ENCODE results near the gene CABP7. TPM values are rescaled to one million over a fixed set of nuclear protein-coding genes. Genes with fewer than 3 reads are reported as not detected.

The CABP7 gene
- total and polyA plus RNA-seq, 3 donors from 2014 or later = 0.79 to 1.6 (median 1.6) TPM

DNA sequence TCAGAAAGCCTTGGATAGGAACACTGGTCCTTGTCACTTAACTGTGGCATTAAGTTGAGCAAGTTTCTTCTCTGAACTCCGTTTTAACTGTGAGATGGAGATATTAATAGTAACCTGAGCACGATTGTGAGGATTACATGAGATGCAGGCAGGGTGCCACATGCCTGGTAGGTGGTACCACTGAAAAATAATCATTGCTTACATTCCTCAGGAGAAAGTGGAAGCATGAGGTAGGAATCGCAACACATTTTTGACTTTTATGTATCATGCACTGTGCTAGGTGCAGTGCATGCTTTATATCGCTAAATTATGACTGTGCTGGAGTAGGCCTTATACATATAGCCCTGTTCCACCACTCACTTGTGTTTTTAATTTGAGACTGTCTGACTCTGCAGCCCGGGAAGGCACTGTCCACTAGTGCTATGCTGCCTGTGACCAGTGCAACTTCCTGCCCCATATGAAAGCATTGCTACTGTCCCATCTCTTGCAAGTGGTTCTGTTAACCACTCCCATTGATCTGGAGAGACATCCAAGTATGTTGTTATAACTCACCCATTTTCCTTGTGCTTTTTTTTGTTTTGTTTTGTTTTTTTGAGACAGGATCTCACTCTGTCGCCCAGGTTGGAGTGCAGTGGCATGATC is 48.4 kb downstream of the CABP7 start:
- peak overlapping the region in 1 of 2 donors; percentile 88 for H3K27ac ChIP-seq
- TF ChIP-seq POLR2A (IDR thresholded peaks at IDR 0.05) = no peak
- TF ChIP-seq, protein P1, sequence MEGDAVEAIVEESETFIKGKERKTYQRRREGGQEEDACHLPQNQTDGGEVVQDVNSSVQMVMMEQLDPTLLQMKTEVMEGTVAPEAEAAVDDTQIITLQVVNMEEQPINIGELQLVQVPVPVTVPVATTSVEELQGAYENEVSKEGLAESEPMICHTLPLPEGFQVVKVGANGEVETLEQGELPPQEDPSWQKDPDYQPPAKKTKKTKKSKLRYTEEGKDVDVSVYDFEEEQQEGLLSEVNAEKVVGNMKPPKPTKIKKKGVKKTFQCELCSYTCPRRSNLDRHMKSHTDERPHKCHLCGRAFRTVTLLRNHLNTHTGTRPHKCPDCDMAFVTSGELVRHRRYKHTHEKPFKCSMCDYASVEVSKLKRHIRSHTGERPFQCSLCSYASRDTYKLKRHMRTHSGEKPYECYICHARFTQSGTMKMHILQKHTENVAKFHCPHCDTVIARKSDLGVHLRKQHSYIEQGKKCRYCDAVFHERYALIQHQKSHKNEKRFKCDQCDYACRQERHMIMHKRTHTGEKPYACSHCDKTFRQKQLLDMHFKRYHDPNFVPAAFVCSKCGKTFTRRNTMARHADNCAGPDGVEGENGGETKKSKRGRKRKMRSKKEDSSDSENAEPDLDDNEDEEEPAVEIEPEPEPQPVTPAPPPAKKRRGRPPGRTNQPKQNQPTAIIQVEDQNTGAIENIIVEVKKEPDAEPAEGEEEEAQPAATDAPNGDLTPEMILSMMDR (IDR thresholded peaks at IDR 0.05) = no peak

GRCh38 chr22:29769723-29770321 is 50.0 kb downstream of the CABP7 start:
- intact Hi-C loops (cut with DNase I; ENCODE audit: low total_unique reads) = no loop called here
- 90 to 93% methylated on average over 2 of the region's 2 CpGs for WGBS, 2 donors
- TF ChIP-seq POLR2A (IDR thresholded peaks at IDR 0.05) = no peak
- TF ChIP-seq, protein P1 (IDR thresholded peaks at IDR 0.05) = no peak
- H3K27ac ChIP-seq = no peak overlapping the region
- peaks cover 17% of the 10 kb centered on the region for H3K4me1 ChIP-seq
- H3K27me3 ChIP-seq = no peaks in the 10 kb centered on the region
- no peak overlapping the region for H3K4me3 ChIP-seq
- no peaks in the 10 kb centered on the region for H3K36me3 ChIP-seq (ENCODE audit: low read depth, missing control alignments)
- H3K9me3 ChIP-seq = no peaks in the 10 kb centered on the region
- DNase-seq = no peak

More for the DNA sequence above, 48.4 kb downstream of the CABP7 start:
- Histone ChIP-seq H3K9me3 (no peaks in the 10 kb centered on the region), H3K4me3 (peak overlapping the region; percentile 89 to 91), H3K36me3 (ENCODE audit: low read depth, missing control alignments) (no peaks in the 10 kb centered on the region), H3K4me1 (peaks cover 17% of the 10 kb centered on the region), H3K27me3 (no peaks in the 10 kb centered on the region)
- WGBS, 2 donors = 32 to 40% methylated on average over 6 of the region's 6 CpGs
- no peak for DNase-seq
- intact Hi-C loops (cut with DNase I; ENCODE audit: low total_unique reads) = no loop called here

GRCh38 chr22:29772170-29772641 is 52.4 kb downstream of the CABP7 start:
- no peak for TF ChIP-seq POLR2A (IDR thresholded peaks at IDR 0.05)
- TF ChIP-seq, protein P1 (IDR thresholded peaks at IDR 0.05) = peak in 1 of 3 experiments; percentile 21
- DNase-seq = peak; percentile 68
- Histone ChIP-seq H3K9me3 (no peaks in the 10 kb centered on the region), H3K27ac (no peak overlapping the region), H3K36me3 (ENCODE audit: low read depth, missing control alignments) (no peaks in the 10 kb centered on the region), H3K4me1 (peaks cover 9% of the 10 kb centered on the region), H3K4me3 (no peak overlapping the region), H3K27me3 (no peaks in the 10 kb centered on the region)
- intact Hi-C loops (cut with DNase I; ENCODE audit: low total_unique reads) = no loop called here
- WGBS, 2 donors = 52 to 56% methylated on average over 5 of the region's 5 CpGs

GRCh38 chr22:29773233-29773632 is 53.4 kb downstream of the CABP7 start:
- no peak for DNase-seq
- WGBS, 2 donors = 81 to 85% methylated on average over 2 of the region's 2 CpGs
- Histone ChIP-seq H3K27ac (no peak overlapping the region), H3K27me3 (no peaks in the 10 kb centered on the region), H3K4me3 (no peak overlapping the region), H3K4me1 (peaks cover 4% of the 10 kb centered on the region), H3K36me3 (ENCODE audit: low read depth, missing control alignments) (no peaks in the 10 kb centered on the region), H3K9me3 (no peaks in the 10 kb centered on the region)
- intact Hi-C loops (cut with DNase I; ENCODE audit: low total_unique reads) = no loop called here
- TF ChIP-seq POLR2A (IDR thresholded peaks at IDR 0.05) = no peak
- TF ChIP-seq, protein P1 (IDR thresholded peaks at IDR 0.05) = no peak
